DOHH2 (cell line): ENCODE results near the gene ASAP2.

Experiments
- EZH2phosphoT487 ChIP-seq: fragments of 200-600 bp; sonication (generic); IDR thresholded peaks from 2 replicates; pipeline ENCODE4 v1.6.1; 2017; ENCODE audit warnings: borderline replicate concordance, mild to moderate bottlenecking, antibody characterized with exemption, low read length, moderate library complexity, mixed read lengths
- TF ChIP-seq, protein P1 (sequence below): fragments of 200-600 bp; sonication (generic); IDR thresholded peaks from one replicate; pipeline ENCODE4 v1.5.1; 2014; ENCODE audit warnings: antibody characterized with exemption, mild to moderate bottlenecking, low read depth, low read length; ENCODE audit not compliant: poor library complexity, severe bottlenecking

DNA sequence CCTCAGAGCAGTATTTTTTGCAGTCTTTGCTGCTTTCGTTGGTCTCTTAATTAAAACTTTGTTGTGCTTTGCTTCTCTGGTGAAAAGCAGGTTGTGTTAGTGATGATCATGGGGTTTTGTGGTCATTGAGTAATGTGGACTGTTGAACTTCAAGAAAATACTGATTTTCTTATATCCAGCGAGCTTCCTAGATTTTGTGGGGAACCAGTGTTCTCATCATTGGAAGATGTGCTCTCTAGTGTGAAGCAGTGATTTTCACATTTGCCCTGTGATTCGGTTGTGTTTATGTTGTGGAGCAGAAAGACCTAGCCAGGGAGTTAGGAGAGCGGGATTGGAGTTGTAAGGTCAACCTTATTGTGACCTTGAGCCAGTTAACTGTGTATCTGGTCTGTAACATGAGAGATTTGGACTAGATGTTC is 12.4 kb downstream of the ASAP2 start:
- TF ChIP-seq, protein P1, sequence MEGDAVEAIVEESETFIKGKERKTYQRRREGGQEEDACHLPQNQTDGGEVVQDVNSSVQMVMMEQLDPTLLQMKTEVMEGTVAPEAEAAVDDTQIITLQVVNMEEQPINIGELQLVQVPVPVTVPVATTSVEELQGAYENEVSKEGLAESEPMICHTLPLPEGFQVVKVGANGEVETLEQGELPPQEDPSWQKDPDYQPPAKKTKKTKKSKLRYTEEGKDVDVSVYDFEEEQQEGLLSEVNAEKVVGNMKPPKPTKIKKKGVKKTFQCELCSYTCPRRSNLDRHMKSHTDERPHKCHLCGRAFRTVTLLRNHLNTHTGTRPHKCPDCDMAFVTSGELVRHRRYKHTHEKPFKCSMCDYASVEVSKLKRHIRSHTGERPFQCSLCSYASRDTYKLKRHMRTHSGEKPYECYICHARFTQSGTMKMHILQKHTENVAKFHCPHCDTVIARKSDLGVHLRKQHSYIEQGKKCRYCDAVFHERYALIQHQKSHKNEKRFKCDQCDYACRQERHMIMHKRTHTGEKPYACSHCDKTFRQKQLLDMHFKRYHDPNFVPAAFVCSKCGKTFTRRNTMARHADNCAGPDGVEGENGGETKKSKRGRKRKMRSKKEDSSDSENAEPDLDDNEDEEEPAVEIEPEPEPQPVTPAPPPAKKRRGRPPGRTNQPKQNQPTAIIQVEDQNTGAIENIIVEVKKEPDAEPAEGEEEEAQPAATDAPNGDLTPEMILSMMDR = no peak
- TF ChIP-seq EZH2phosphoT487 = no peak
